AG09319 (cell line): ENCODE measurements around the gene FDXR.
"Not testable (repeated sequence)": the region's sequence is repeated elsewhere in the genome, so short reads cannot be mapped to it uniquely, and the experiment has no call there.

Experiments used
- DNase-seq: peaks from one replicate; pipeline ENCODE4 v3.0.0-alpha.2; 2010; ENCODE audit warnings: low read depth; ENCODE audit errors: extremely low read depth
- TF ChIP-seq, protein P1 (sequence below): IDR thresholded peaks from 2 replicates; pipeline ENCODE4 v1.5.1; 2011; ENCODE audit warnings: low read depth, mild to moderate bottlenecking, inconsistent platforms, low read length, moderate library complexity

Gene FDXR

DNA sequence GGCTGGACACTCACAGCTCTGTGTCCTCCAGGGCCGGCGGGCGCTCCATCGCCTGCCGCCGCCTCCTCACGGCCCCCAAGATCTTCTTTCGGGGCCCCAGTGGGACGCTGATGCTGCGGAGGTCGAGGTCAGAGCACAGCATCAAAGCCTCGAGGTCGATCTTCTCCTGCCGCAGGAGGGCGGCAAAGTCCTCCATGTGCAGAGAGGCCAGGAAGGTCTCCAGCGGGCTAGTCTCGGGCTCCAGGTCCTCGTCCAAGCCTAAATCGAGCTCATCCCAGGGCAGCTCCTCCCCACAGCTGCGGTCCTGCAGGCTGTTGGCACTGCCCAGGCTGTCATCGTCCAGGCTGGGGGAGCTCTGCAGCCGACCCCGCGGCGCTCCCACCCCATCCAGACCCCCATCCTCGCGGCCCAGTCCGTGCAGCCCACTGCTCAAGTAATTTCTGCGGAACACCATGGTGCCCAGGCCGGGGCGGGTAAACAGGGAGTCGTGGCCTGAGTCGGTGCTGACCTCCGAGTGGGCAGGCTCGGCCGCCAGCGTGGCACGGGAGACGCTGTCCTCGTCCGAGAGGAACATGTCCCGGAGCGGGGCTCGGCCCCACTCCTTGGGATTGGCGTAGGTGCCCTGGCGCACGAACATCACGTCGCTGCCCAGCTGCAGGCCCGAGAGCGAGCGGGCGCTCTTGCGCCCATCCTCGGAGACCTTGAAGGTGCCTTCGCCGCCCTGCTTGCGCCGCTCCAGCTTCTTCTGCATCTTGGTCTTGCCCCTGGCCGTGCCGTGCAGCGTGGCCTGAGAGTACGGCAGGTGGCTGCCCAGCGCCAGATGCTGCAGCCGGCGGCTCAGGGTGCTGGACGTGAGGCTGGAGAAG is 46.9 kb upstream of the FDXR start:
- no peak for DNase-seq
- TF ChIP-seq, protein P1, sequence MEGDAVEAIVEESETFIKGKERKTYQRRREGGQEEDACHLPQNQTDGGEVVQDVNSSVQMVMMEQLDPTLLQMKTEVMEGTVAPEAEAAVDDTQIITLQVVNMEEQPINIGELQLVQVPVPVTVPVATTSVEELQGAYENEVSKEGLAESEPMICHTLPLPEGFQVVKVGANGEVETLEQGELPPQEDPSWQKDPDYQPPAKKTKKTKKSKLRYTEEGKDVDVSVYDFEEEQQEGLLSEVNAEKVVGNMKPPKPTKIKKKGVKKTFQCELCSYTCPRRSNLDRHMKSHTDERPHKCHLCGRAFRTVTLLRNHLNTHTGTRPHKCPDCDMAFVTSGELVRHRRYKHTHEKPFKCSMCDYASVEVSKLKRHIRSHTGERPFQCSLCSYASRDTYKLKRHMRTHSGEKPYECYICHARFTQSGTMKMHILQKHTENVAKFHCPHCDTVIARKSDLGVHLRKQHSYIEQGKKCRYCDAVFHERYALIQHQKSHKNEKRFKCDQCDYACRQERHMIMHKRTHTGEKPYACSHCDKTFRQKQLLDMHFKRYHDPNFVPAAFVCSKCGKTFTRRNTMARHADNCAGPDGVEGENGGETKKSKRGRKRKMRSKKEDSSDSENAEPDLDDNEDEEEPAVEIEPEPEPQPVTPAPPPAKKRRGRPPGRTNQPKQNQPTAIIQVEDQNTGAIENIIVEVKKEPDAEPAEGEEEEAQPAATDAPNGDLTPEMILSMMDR: no peak; the same call in 1 of the 2 replicates

DNA sequence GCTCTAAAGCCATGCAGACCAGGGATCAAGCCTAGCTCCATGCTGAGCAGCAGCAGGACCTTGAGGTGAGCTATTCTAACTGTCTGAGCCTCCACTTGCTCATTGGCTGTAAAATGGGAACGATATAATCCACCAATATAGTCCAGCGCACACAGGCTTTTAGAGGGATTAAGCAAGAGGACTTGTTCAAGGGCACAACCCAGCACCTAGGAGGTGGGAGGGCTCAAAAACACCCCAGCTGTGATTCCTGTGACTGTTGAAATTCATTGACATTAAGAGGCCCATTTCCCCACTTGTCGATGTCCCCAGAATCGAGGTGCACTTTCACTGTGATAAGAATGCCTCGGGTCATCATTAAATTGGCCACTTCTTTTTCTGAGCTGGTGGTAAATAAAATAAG is 46.1 kb upstream of the FDXR start:
- no peak for DNase-seq
- TF ChIP-seq, protein P1: no peak

DNA sequence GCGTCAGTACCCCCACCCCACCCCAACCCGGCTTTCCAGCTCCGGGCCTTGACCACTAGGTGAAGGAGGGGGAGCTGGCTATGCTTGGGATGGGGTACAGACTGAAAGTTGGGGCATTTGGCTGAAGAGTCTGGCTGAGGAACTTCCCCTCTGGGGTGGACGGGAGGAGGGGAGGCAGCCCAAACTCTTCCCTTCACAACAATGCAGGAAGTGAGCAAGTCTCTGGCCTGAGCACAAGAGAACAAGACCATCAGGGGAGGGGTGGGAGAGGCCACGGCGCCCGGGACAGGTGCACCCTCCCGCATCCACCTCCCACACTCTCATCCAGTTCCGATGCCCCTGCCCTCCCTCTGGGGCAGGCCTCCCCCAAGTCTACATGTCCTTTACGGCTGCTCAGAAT is 44.6 kb upstream of the FDXR start:
- DNase-seq: no peak
- TF ChIP-seq, protein P1: no peak

DNA sequence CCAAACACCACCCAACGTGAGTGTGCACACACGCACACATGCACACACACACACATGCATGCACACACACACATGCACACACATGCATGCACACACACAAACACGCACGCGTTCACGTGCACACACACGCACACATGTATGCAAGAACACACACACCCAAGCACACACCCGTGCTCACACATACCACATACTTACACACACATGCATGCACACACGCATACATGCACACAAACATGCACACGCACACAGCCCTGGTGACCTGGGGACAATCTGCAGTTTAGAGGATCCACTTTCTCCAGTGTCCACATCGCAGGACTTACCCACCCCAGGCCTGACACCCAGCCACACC is 44.0 kb upstream of the FDXR start:
- no peak for DNase-seq

DNA sequence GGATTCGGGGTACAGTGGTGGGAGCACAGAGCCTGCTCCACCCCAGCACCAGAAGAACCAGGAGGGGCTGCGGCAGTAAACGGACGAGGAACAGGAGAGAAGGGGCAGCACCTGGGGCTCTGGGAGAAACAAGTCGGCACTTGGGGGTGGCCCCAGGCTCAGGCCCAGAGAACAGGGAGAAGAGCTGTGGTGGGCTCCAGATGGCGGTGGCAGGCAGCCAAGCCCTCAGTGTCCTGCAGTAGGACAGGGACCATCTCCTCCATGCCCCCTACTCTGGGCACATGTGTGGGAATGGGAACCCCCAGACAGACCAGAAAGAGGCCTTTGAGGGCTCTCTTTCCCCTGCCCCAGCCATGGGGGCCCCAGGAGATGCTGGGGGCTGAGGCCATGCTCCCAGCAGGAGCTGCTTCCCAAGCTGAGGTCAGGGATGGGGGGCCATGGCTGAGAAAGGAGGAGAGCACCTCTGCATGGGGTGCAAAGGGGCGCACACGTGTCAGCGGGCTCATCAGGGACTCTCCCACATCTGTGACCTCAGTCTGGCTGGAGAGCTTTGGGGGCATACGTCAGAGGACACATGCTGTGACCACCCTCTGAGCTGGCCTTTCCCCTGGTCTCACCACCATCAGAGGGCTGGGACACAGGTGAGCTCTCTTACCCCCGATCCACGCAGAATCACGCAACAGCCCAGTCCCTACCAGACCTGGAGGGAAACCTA is 43.5 kb upstream of the FDXR start:
- DNase-seq: no peak
- TF ChIP-seq, protein P1: no peak

More for the DNA sequence above, 44.0 kb upstream of the FDXR start:
- TF ChIP-seq, protein P1: no peak

DNA sequence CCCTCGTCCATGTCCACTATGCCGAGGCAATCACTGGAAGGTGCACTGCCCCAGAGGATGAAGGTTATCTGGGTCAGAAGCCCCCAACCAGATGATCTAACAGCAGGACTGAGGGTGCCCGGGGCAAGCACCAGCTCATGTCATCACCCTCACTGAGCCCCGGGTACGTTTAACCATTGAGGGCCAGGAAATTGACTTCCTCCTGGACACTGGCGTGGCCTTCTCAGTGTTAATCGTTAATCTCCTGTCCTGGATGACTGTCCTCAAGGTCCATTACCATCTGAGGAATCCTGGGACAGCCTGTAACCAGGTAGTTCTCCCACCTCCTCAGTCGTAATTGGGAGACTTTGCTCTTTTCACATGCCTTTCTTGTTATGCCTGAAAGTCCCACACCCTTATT is 38.6 kb upstream of the FDXR start:
- not testable (repeated sequence) for DNase-seq

DNA sequence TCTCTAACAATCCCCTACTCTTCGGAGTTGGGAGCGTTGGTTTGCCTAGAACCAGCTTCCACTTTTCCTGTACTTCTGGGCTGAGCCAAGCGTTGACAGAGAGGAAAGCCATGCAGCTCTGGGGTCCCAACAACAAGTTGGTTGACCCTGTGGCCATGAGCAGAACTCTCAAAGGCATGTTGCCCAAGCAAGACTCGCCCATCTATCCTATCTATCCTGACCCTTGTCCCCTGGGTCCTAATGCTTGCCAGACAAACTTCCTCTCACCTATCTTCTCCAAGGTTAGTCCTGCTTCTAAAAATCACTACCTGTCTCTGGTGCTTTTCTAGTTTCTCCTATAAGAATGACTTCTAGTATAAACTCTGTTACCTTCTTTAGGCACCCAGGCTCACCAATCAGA is 36.3 kb upstream of the FDXR start:
- not testable (repeated sequence) for DNase-seq

DNA sequence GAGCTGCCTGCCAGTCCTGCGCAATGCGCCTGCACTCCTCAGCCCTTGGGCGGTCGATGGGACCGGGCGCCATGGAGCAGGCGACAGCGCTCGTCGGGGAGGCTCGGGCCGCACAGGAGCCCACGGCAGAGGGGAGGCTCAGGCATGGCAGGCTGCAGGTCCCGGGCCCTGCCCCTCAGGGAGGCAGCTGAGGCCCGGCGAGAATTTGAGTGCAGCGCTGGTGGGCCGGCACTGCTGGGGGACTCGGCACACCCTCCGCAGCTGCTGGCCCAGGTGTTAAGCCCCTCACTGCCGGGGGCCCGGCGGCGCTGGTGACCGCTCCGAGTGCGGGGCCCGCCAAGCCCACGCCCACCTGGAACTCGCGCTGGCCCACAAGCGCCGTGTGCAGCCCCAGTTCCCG is 34.2 kb upstream of the FDXR start:
- no peak for DNase-seq
- TF ChIP-seq, protein P1: no peak

DNA sequence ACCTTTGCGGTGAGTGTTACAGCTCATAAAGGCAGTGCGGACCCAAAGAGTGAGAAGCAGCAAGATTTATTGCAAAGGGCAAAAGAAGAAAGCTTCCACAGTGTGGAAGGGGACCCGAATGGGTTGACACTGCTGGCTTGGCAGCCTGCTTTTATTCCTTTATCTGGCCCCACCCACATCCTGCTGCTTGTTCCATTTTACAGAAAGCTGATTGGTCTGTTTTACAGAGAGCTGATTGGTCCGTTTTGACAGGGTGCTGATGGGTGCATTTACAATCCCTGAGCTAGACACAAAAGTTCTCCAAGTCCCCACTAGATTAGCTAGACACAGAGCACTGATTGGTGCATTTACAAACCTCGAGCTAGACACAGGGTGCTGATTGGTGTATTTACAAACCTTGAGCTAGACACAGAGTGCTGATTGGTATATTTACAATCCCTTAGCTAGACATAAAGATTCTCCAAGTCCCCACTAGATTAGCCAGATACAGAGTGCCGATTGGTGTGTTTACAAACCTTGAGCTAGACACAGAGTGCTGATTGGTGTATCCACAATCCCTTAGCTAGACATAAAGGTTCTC is 33.5 kb upstream of the FDXR start:
- not testable (repeated sequence) for DNase-seq
